Measurements from ENCODE around the gene PLA2G2D. TPM values are rescaled to one million over a fixed set of nuclear protein-coding genes. Genes with fewer than 3 reads are reported as not detected.

The PLA2G2D gene
- total and polyA plus RNA-seq, 9 of the 15 experiments (the other 6 are each of a cell fraction or from before 2014, with no cell fraction given) = not detected

- intact Hi-C loops (cut with micrococcal nuclease) (no loop called here), in situ Hi-C loops (cut with MboI) (no loop called here)
- DNase-seq (ENCODE audit: extremely low read depth in 1 of 4, low spot score in 3 of 4) (no peak), FAIRE-seq (no peak), ATAC-seq (no peak)
- no peak overlapping the region for H3K9ac ChIP-seq (ENCODE audit: insufficient read depth in 1 of 2, low read depth in 2 of 2, low read length in 2 of 2)
- H2AFZ ChIP-seq (ENCODE audit: low read depth, low read length) = no peak overlapping the region
- no peak overlapping the region for H3K4me2 ChIP-seq (ENCODE audit: insufficient read depth, low read length)
- ChIA-PET POLR2A (no interaction called here), CTCF (ENCODE audit: low intra/inter-chr PET ratio) (no interaction called here)
- 0% methylated on average over 2 of the region's 2 CpGs for WGBS (ENCODE audit: insufficient coverage, low coverage, missing lambda C conversion rate)
- H3K9me3 ChIP-seq (replicated peaks; ENCODE audit: control insufficient read depth, insufficient read depth, low read depth, low read length) = no peaks in the 10 kb centered on the region
- H3K27ac ChIP-seq (ENCODE audit: extremely low read depth, low read depth, low read length) = no peak overlapping the region
- BruUV-seq (replicated peaks) = no TSS peak
- no peaks in the 10 kb centered on the region for H3K9me1 ChIP-seq (ENCODE audit: control insufficient read depth, insufficient read depth, low read length)
- H4K20me1 ChIP-seq (replicated peaks; ENCODE audit: control insufficient read depth, insufficient read depth, low read length) = no peaks in the 10 kb centered on the region
- no peaks in the 10 kb centered on the region for H3K4me1 ChIP-seq (replicated peaks in 1 of 2; ENCODE audit: control insufficient read depth in 2 of 2, insufficient read depth in 2 of 2, low read length in 2 of 2)
- peaks cover 3 to 13% of the 10 kb centered on the region in 2 experiments for H3K27me3 ChIP-seq (ENCODE audit: control insufficient read depth in 2 of 2, insufficient read depth in 2 of 2, low read length in 2 of 2)
- no peaks in the 10 kb centered on the region for H3K79me2 ChIP-seq (ENCODE audit: control insufficient read depth, insufficient read depth, low read length)
- no peak overlapping the region for H3K4me3 ChIP-seq
- no peaks in the 10 kb centered on the region for H3K36me3 ChIP-seq (ENCODE audit: control insufficient read depth, insufficient read depth, low read length)
- TF ChIP-seq ELF2 (CRISPR knock-in tag; IDR thresholded peaks at IDR 0.05) (no peak), MCM3 (IDR thresholded peaks at IDR 0.05) (no peak), ZNF551 (CRISPR knock-in tag; IDR thresholded peaks at IDR 0.05) (no peak), SRF (CRISPR knock-in tag; IDR thresholded peaks at IDR 0.05) (no peak), ZNF174 (CRISPR knock-in tag; IDR thresholded peaks at IDR 0.05) (no peak), ZFPM2 (CRISPR knock-in tag; IDR thresholded peaks at IDR 0.05) (no peak), ZNF146 (CRISPR knock-in tag; IDR thresholded peaks at IDR 0.05; ENCODE audit: unreplicated experiment) (no peak), IFI16 (CRISPR knock-in tag; IDR thresholded peaks at IDR 0.05) (no peak), ELF1 (tag; IDR thresholded peaks at IDR 0.05) (no peak), HMGXB4 (CRISPR knock-in tag; IDR thresholded peaks at IDR 0.05) (no peak), GABPB2 (CRISPR knock-in tag; conservative IDR thresholded peaks at IDR 0.05) (no peak), SOX6 (IDR thresholded peaks at IDR 0.05) (no peak), HNRNPL (IDR thresholded peaks at IDR 0.05; ENCODE audit: low read depth, low read length) (no peak), ATF7 (IDR thresholded peaks at IDR 0.05) (no peak), IRF2 (CRISPR knock-in tag; IDR thresholded peaks at IDR 0.05) (no peak)
- TF ChIP-seq, protein P1, sequence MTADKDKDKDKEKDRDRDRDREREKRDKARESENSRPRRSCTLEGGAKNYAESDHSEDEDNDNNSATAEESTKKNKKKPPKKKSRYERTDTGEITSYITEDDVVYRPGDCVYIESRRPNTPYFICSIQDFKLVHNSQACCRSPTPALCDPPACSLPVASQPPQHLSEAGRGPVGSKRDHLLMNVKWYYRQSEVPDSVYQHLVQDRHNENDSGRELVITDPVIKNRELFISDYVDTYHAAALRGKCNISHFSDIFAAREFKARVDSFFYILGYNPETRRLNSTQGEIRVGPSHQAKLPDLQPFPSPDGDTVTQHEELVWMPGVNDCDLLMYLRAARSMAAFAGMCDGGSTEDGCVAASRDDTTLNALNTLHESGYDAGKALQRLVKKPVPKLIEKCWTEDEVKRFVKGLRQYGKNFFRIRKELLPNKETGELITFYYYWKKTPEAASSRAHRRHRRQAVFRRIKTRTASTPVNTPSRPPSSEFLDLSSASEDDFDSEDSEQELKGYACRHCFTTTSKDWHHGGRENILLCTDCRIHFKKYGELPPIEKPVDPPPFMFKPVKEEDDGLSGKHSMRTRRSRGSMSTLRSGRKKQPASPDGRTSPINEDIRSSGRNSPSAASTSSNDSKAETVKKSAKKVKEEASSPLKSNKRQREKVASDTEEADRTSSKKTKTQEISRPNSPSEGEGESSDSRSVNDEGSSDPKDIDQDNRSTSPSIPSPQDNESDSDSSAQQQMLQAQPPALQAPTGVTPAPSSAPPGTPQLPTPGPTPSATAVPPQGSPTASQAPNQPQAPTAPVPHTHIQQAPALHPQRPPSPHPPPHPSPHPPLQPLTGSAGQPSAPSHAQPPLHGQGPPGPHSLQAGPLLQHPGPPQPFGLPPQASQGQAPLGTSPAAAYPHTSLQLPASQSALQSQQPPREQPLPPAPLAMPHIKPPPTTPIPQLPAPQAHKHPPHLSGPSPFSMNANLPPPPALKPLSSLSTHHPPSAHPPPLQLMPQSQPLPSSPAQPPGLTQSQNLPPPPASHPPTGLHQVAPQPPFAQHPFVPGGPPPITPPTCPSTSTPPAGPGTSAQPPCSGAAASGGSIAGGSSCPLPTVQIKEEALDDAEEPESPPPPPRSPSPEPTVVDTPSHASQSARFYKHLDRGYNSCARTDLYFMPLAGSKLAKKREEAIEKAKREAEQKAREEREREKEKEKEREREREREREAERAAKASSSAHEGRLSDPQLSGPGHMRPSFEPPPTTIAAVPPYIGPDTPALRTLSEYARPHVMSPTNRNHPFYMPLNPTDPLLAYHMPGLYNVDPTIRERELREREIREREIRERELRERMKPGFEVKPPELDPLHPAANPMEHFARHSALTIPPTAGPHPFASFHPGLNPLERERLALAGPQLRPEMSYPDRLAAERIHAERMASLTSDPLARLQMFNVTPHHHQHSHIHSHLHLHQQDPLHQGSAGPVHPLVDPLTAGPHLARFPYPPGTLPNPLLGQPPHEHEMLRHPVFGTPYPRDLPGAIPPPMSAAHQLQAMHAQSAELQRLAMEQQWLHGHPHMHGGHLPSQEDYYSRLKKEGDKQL (CRISPR knock-in tag; IDR thresholded peaks at IDR 0.05; ENCODE audit: borderline replicate concordance) = no peak
- TF ChIP-seq, protein P2, sequence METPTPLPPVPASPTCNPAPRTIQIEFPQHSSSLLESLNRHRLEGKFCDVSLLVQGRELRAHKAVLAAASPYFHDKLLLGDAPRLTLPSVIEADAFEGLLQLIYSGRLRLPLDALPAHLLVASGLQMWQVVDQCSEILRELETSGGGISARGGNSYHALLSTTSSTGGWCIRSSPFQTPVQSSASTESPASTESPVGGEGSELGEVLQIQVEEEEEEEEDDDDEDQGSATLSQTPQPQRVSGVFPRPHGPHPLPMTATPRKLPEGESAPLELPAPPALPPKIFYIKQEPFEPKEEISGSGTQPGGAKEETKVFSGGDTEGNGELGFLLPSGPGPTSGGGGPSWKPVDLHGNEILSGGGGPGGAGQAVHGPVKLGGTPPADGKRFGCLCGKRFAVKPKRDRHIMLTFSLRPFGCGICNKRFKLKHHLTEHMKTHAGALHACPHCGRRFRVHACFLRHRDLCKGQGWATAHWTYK (CRISPR knock-in tag; IDR thresholded peaks at IDR 0.05) = no peak
Observed at GRCh38 chr1:20063861-20064292, 55.5 kb downstream of the PLA2G2D start.
